Measurements from ENCODE around the gene AKR1E2. TPM values are rescaled to one million over a fixed set of nuclear protein-coding genes. Genes with fewer than 3 reads are reported as not detected.

The AKR1E2 gene
- total RNA-seq, 3 donors from 2014 or later (not counting 1 experiment from before 2014, with no cell fraction given): 0.56 to 4.0 (median 3.7) TPM

- Mint-ChIP-seq H3K4me3 (peak overlapping the region; percentile 32), H3K27me3 (ENCODE audit: low read depth in 2 of 2) (peaks cover 35 to 54% of the 10 kb centered on the region in 2 donors), H3K27ac (no peak overlapping the region), H3K9me3 (no peaks in the 10 kb centered on the region), H3K4me1 (peaks cover 0 to 14% of the 10 kb centered on the region in 2 donors), H3K36me3 (no peaks in the 10 kb centered on the region)
- no peak for DNase-seq
- TF ChIP-seq, protein P1, sequence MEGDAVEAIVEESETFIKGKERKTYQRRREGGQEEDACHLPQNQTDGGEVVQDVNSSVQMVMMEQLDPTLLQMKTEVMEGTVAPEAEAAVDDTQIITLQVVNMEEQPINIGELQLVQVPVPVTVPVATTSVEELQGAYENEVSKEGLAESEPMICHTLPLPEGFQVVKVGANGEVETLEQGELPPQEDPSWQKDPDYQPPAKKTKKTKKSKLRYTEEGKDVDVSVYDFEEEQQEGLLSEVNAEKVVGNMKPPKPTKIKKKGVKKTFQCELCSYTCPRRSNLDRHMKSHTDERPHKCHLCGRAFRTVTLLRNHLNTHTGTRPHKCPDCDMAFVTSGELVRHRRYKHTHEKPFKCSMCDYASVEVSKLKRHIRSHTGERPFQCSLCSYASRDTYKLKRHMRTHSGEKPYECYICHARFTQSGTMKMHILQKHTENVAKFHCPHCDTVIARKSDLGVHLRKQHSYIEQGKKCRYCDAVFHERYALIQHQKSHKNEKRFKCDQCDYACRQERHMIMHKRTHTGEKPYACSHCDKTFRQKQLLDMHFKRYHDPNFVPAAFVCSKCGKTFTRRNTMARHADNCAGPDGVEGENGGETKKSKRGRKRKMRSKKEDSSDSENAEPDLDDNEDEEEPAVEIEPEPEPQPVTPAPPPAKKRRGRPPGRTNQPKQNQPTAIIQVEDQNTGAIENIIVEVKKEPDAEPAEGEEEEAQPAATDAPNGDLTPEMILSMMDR (IDR thresholded peaks at IDR 0.05): no peak
- peaks cover 11% of the 10 kb centered on the region for H3K4me1 ChIP-seq (ENCODE audit: control insufficient read depth, insufficient read depth, low read length)
- intact Hi-C loops (cut with micrococcal nuclease): no loop called here
- no peak overlapping the region for H3K4me3 ChIP-seq (ENCODE audit: low read length)
- no peaks in the 10 kb centered on the region for H3K9me3 ChIP-seq (ENCODE audit: control insufficient read depth, insufficient read depth, low read length)
- WGBS (ENCODE audit: insufficient coverage): 96% methylated on average over 5 of the region's 5 CpGs
- H3K27ac ChIP-seq (ENCODE audit: low read length): no peak overlapping the region
- H3K36me3 ChIP-seq (ENCODE audit: control insufficient read depth, insufficient read depth, low read length): no peaks in the 10 kb centered on the region
- H3K27me3 ChIP-seq (ENCODE audit: control insufficient read depth, insufficient read depth, low read length): peaks cover 11% of the 10 kb centered on the region
- no peak for ATAC-seq
Measured at GRCh38 chr10:4824791-4825310, 1.2 kb upstream of the AKR1E2 start.

DNA sequence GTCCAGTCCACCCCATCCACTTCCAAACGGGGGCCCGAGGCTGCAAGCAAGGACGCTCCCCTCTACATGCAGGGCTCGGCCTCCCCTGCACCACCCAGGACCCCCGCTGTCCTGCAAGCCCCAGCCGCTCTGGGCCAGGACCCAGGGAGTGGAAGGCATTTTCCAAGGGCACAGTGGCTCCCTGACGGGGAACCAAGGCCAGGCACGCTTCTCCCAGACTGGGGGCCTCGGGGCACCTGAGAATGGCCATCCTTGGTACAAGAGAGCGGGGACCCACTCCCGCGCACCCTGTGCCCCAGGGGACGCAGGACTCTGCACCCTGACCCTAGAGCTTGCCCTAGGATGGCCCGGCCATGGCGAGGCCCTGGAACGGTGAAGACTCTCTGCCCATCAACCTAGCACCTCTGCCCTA is 545 bp upstream of the AKR1E2 start:
- Histone ChIP-seq H3K4me3 (ENCODE audit: low read length) (no peak overlapping the region), H3K4me1 (ENCODE audit: control insufficient read depth, insufficient read depth, low read length) (peaks cover 11% of the 10 kb centered on the region), H3K9me3 (ENCODE audit: control insufficient read depth, insufficient read depth, low read length) (no peaks in the 10 kb centered on the region), H3K36me3 (ENCODE audit: control insufficient read depth, insufficient read depth, low read length) (no peaks in the 10 kb centered on the region), H3K27ac (ENCODE audit: low read length) (no peak overlapping the region), H3K27me3 (ENCODE audit: control insufficient read depth, insufficient read depth, low read length) (peaks cover 11% of the 10 kb centered on the region)
- H3K4me1 Mint-ChIP-seq: peaks cover 0 to 14% of the 10 kb centered on the region in 2 donors
- peaks cover 41 to 59% of the 10 kb centered on the region in 2 donors for H3K27me3 Mint-ChIP-seq (ENCODE audit: low read depth in 2 of 2)
- 96% methylated on average over 16 of the region's 16 CpGs for whole genome bisulfite sequencing (ENCODE audit: insufficient coverage)
- DNase-seq (no peak), ATAC-seq (no peak)
- no peaks in the 10 kb centered on the region for H3K9me3 Mint-ChIP-seq
- H3K4me3 Mint-ChIP-seq: peak overlapping the region; percentile 64
- H3K27ac Mint-ChIP-seq: peak overlapping the region in 1 of 2 donors; percentile 41
- no peaks in the 10 kb centered on the region for H3K36me3 Mint-ChIP-seq
- intact Hi-C loops (cut with micrococcal nuclease): no loop called here
- TF ChIP-seq, protein P1 (IDR thresholded peaks at IDR 0.05): no peak

- H3K4me3 Mint-ChIP-seq: peak overlapping the region; percentile 75
Measured at GRCh38 chr10:4826792-4827324, 851 bp downstream of the AKR1E2 start.

More at GRCh38 chr10:4826792-4827324, 851 bp downstream of the AKR1E2 start:
- no peak overlapping the region for H3K27ac ChIP-seq (ENCODE audit: low read length)
- H3K27ac Mint-ChIP-seq: peak overlapping the region in 1 of 2 donors; percentile 41
- no peaks in the 10 kb centered on the region for H3K9me3 Mint-ChIP-seq
- TF ChIP-seq, protein P1 (IDR thresholded peaks at IDR 0.05): no peak
- H3K36me3 ChIP-seq (ENCODE audit: control insufficient read depth, insufficient read depth, low read length): no peaks in the 10 kb centered on the region
- H3K4me1 ChIP-seq (ENCODE audit: control insufficient read depth, insufficient read depth, low read length): peaks cover 11% of the 10 kb centered on the region
- DNase-seq (no peak), ATAC-seq (no peak)
- H3K27me3 Mint-ChIP-seq (ENCODE audit: low read depth in 2 of 2): peaks cover 54 to 63% of the 10 kb centered on the region in 2 donors
- no peaks in the 10 kb centered on the region for H3K36me3 Mint-ChIP-seq
- no peaks in the 10 kb centered on the region for H3K9me3 ChIP-seq (ENCODE audit: control insufficient read depth, insufficient read depth, low read length)
- H3K4me3 ChIP-seq (ENCODE audit: low read length): peak overlapping the region; percentile 5
- peaks cover 0 to 14% of the 10 kb centered on the region in 2 donors for H3K4me1 Mint-ChIP-seq
- intact Hi-C loops (cut with micrococcal nuclease): no loop called here
- WGBS (ENCODE audit: insufficient coverage): 59% methylated on average over 12 of the region's 13 CpGs
- peaks cover 11% of the 10 kb centered on the region for H3K27me3 ChIP-seq (ENCODE audit: control insufficient read depth, insufficient read depth, low read length)
